ENCODE results near the gene YPEL3. TPM values are rescaled to one million over a fixed set of nuclear protein-coding genes. Genes with fewer than 3 reads are reported as not detected.

Gene YPEL3
- total and polyA plus RNA-seq, 2 donors (not counting 3 experiments of a cell fraction or from before 2014, with no cell fraction given): 46.1 to 78.0 TPM

GRCh38 chr16:30063278-30063892 lies 32.6 kb downstream of the YPEL3 start:
- FAIRE-seq (no peak), DNase-seq (ENCODE audit: low read depth, low spot score) (no peak)
- peaks cover 6 to 8% of the 10 kb centered on the region in 2 experiments for H3K36me3 ChIP-seq (ENCODE audit: control insufficient read depth in 2 of 2, extremely low read depth in 1 of 2, insufficient read depth in 2 of 2, low read length in 2 of 2)
- H3K4me3 ChIP-seq (replicated peaks in 1 of 3; ENCODE audit: insufficient read depth in 1 of 3, low read depth in 1 of 3, low read length in 3 of 3): no peak overlapping the region
- no peaks in the 10 kb centered on the region for H3K9me3 ChIP-seq (replicated peaks; ENCODE audit: control insufficient read depth, insufficient read depth, low read length)
- H3K27me3 ChIP-seq (ENCODE audit: control insufficient read depth in 2 of 2, insufficient read depth in 2 of 2, low read length in 2 of 2): no peaks in the 10 kb centered on the region
- H3K9ac ChIP-seq (replicated peaks; ENCODE audit: extremely low read depth, insufficient read depth, low read length): peak overlapping the region; percentile 63
- dilution Hi-C loops (cut with MboI; ENCODE audit: extremely low pct_ligation_motif_present, low sequenced_read_pairs) (no loop called here), intact Hi-C loops (cut with micrococcal nuclease) (no loop called here)
- H3K4me2 ChIP-seq (ENCODE audit: insufficient read depth, low read length): no peak overlapping the region
- H3K27ac ChIP-seq (ENCODE audit: insufficient read depth, low read depth, low read length): peak overlapping the region; percentile 71
- peaks cover 24% of the 10 kb centered on the region for H3K79me2 ChIP-seq (ENCODE audit: control insufficient read depth, insufficient read depth, low read length)
- H3K4me1 ChIP-seq (ENCODE audit: control insufficient read depth, extremely low read depth, insufficient read depth, low read length): peaks cover 29% of the 10 kb centered on the region
- no peaks in the 10 kb centered on the region for H3K9me1 ChIP-seq (replicated peaks; ENCODE audit: control insufficient read depth, extremely low read depth, insufficient read depth, low read length)
- ChIA-PET CTCF (interaction anchor here (1.6 to 4.5 kb wide), 3 partner anchors 7 to 29 kb away, joined by 4 to 53 read pairs (median 28); partner anchors contain the start of gene TBX6), POLR2A (interaction anchor here (0.6 kb wide), 1 partner anchor 29 kb away, joined by 3 read pairs; no protein-coding TSS in a partner anchor)
- TF ChIP-seq POLR2A (IDR thresholded peaks at IDR 0.05; ENCODE audit: low read depth, low read length): no peak
- TF ChIP-seq FOS (IDR thresholded peaks at IDR 0.05; ENCODE audit: borderline replicate concordance, insufficient read depth, low read length): no peak
- no peak for TF ChIP-seq POLR2AphosphoS5 (IDR thresholded peaks at IDR 0.05; ENCODE audit: insufficient read depth, low read depth, low read length)
- no peak for TF ChIP-seq MAX (IDR thresholded peaks at IDR 0.05; ENCODE audit: insufficient read depth, insufficient read length)
- BruUV-seq (replicated peaks): no TSS peak
- H4K20me1 ChIP-seq (replicated peaks; ENCODE audit: control insufficient read depth, extremely low read depth, insufficient read depth, low read length): no peaks in the 10 kb centered on the region
- peak overlapping the region; percentile 38 for H2AFZ ChIP-seq (ENCODE audit: low read depth, low read length)

GRCh38 chr16:30060836-30061554 lies 35.0 kb downstream of the YPEL3 start:
- Histone ChIP-seq H3K79me2 (ENCODE audit: control insufficient read depth, insufficient read depth, low read length) (peaks cover 3% of the 10 kb centered on the region), H4K20me1 (replicated peaks; ENCODE audit: control insufficient read depth, extremely low read depth, insufficient read depth, low read length) (no peaks in the 10 kb centered on the region), H3K27me3 (ENCODE audit: control insufficient read depth in 2 of 2, insufficient read depth in 2 of 2, low read length in 2 of 2) (no peaks in the 10 kb centered on the region), H2AFZ (ENCODE audit: low read depth, low read length) (no peak overlapping the region), H3K9ac (replicated peaks; ENCODE audit: extremely low read depth, insufficient read depth, low read length) (no peak overlapping the region), H3K4me2 (ENCODE audit: insufficient read depth, low read length) (no peak overlapping the region), H3K27ac (ENCODE audit: insufficient read depth, low read depth, low read length) (no peak overlapping the region), H3K4me3 (replicated peaks in 1 of 3; ENCODE audit: insufficient read depth in 1 of 3, low read depth in 1 of 3, low read length in 3 of 3) (no peak overlapping the region), H3K9me1 (replicated peaks; ENCODE audit: control insufficient read depth, extremely low read depth, insufficient read depth, low read length) (no peaks in the 10 kb centered on the region), H3K36me3 (ENCODE audit: control insufficient read depth in 2 of 2, extremely low read depth in 1 of 2, insufficient read depth in 2 of 2, low read length in 2 of 2) (peaks cover 0 to 5% of the 10 kb centered on the region in 2 experiments), H3K4me1 (ENCODE audit: control insufficient read depth, extremely low read depth, insufficient read depth, low read length) (peaks cover 16% of the 10 kb centered on the region), H3K9me3 (replicated peaks; ENCODE audit: control insufficient read depth, insufficient read depth, low read length) (no peaks in the 10 kb centered on the region)
- POLR2A ChIA-PET: no interaction called here
- intact Hi-C loops (cut with micrococcal nuclease) (no loop called here), dilution Hi-C loops (cut with MboI; ENCODE audit: extremely low pct_ligation_motif_present, low sequenced_read_pairs) (no loop called here)
- CTCF ChIA-PET: no interaction called here
- no TSS peak for BruUV-seq (replicated peaks)
- TF ChIP-seq CTCF (IDR thresholded peaks at IDR 0.05; ENCODE audit: extremely low read depth in 1 of 2, insufficient read depth in 1 of 2, low read depth in 1 of 2, low read length in 2 of 2) (no peak), GATA2 (IDR thresholded peaks at IDR 0.05; ENCODE audit: insufficient read depth, insufficient read length, low read depth, low read length) (no peak), EZH2 (IDR thresholded peaks at IDR 0.05; ENCODE audit: borderline replicate concordance, low read depth, low read length, severe bottlenecking) (no peak), MAX (IDR thresholded peaks at IDR 0.05; ENCODE audit: insufficient read depth, insufficient read length) (no peak), POLR2AphosphoS5 (IDR thresholded peaks at IDR 0.05; ENCODE audit: insufficient read depth, low read depth, low read length) (no peak), POLR2A (IDR thresholded peaks at IDR 0.05; ENCODE audit: low read depth, low read length) (no peak), FOS (IDR thresholded peaks at IDR 0.05; ENCODE audit: borderline replicate concordance, insufficient read depth, low read length) (no peak), JUN (IDR thresholded peaks at IDR 0.05; ENCODE audit: borderline replicate concordance, insufficient read depth, insufficient read length, low read depth) (no peak), MYC (IDR thresholded peaks at IDR 0.05; ENCODE audit: low read depth, low read length) (no peak)
- DNase-seq (ENCODE audit: low read depth, low spot score) (no peak), FAIRE-seq (no peak)

Data from endothelial cell of umbilical vein (primary cell).